Measurements from ENCODE around the gene MC3R.

MC3R gene

DNA sequence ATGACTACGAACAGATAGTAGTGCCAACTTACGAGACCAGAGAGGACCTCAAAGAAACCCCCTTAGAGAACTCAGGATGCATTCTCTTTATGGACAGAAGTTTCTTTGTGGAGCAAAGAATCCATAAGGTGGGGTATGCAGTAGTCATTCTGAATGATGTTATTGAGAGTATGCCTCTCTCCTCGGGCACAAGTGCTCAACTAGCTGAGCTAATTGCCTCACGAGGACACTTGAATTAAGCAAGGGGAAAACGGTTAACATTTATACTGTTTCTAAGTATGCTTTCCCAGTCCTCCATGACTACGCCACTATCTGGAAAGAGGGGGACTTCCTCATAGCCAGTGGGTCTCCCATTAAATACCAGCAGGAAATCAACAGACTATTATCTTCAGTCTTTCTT, 25.6 kb downstream of the MC3R start:
- no peak for DNase-seq (ENCODE audit: insufficient read length, low spot score)
- TF ChIP-seq POLR2AphosphoS5 (IDR thresholded peaks at IDR 0.05; ENCODE audit: low read depth, low read length) (no peak), POU2F2 (IDR thresholded peaks at IDR 0.05; ENCODE audit: low read depth, low read length) (no peak), SPI1 (IDR thresholded peaks at IDR 0.05; ENCODE audit: low read depth, low read length) (no peak), POLR2A (IDR thresholded peaks at IDR 0.05; ENCODE audit: low read depth, low read length) (no peak), PAX5 (IDR thresholded peaks at IDR 0.05; ENCODE audit: insufficient read depth, low read length, severe bottlenecking) (no peak), TAF1 (IDR thresholded peaks at IDR 0.05; ENCODE audit: low read depth, low read length) (no peak)
- no peak for FAIRE-seq

DNA sequence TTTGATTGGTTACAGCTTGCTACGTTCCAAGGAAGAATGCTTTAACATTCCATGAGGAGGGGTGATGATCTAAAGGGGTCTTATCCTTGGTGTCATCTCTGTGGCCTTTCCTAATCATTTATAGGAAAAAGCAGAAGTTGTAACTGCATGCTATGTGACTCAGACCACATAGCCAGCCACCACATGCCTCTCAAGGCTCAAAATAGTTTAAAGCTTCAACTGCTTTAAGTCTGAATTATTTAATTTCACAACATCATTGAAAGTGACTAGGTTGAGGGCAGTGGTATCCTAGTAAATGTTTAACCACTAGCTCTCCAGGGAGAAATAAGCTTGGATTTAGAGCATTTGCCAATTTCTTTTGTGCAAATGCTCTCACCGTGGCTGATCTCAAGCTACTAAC, 29.7 kb downstream of the MC3R start:
- DNase-seq (ENCODE audit: insufficient read length, low spot score): no peak
- no peak for TF ChIP-seq POU2F2 (IDR thresholded peaks at IDR 0.05; ENCODE audit: low read depth, low read length)
- TF ChIP-seq POLR2A (IDR thresholded peaks at IDR 0.05; ENCODE audit: low read depth, low read length): no peak
- TF ChIP-seq TAF1 (IDR thresholded peaks at IDR 0.05; ENCODE audit: low read depth, low read length): no peak
- no peak for TF ChIP-seq SPI1 (IDR thresholded peaks at IDR 0.05; ENCODE audit: low read depth, low read length)
- TF ChIP-seq POLR2AphosphoS5 (IDR thresholded peaks at IDR 0.05; ENCODE audit: low read depth, low read length): no peak
- TF ChIP-seq PAX5 (IDR thresholded peaks at IDR 0.05; ENCODE audit: insufficient read depth, low read length, severe bottlenecking): no peak
- FAIRE-seq: no peak

GRCh38 chr20:56285496-56285895, 37.0 kb downstream of the MC3R start:
- no peak for FAIRE-seq
- TF ChIP-seq POLR2A (IDR thresholded peaks at IDR 0.05; ENCODE audit: low read depth, low read length) (no peak), POLR2AphosphoS5 (IDR thresholded peaks at IDR 0.05; ENCODE audit: low read depth, low read length) (no peak), SPI1 (IDR thresholded peaks at IDR 0.05; ENCODE audit: low read depth, low read length) (no peak), TAF1 (IDR thresholded peaks at IDR 0.05; ENCODE audit: low read depth, low read length) (no peak), POU2F2 (IDR thresholded peaks at IDR 0.05; ENCODE audit: low read depth, low read length) (no peak), PAX5 (IDR thresholded peaks at IDR 0.05; ENCODE audit: insufficient read depth, low read length, severe bottlenecking) (no peak)
- no peak for DNase-seq (ENCODE audit: insufficient read length, low spot score)

DNA sequence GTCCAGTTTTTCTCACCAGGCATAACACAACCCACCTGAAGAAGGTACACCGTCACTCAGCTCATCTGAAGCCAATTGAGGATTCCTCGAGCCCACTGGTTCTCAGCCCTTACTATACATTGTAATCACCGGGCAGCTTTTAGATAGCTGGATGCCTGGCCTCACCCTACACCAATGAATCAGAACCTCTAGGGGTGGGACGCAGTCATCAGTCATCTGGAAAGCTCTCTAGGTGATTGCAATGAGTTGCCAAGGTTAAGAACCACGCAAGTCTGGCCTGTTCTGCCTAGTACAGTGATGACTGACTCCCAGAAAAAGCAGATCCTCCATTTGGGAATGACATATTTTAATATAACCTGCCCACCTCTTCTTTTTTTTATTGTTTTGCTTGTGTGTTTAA, 41.1 kb downstream of the MC3R start:
- FAIRE-seq: no peak

GRCh38 chr20:56299362-56299761, 50.8 kb downstream of the MC3R start:
- FAIRE-seq (no peak), DNase-seq (ENCODE audit: insufficient read length, low spot score) (no peak)
- TF ChIP-seq POLR2AphosphoS5 (IDR thresholded peaks at IDR 0.05; ENCODE audit: low read depth, low read length) (no peak), TAF1 (IDR thresholded peaks at IDR 0.05; ENCODE audit: low read depth, low read length) (no peak), POU2F2 (IDR thresholded peaks at IDR 0.05; ENCODE audit: low read depth, low read length) (no peak), PAX5 (IDR thresholded peaks at IDR 0.05; ENCODE audit: insufficient read depth, low read length, severe bottlenecking) (no peak), POLR2A (IDR thresholded peaks at IDR 0.05; ENCODE audit: low read depth, low read length) (no peak), SPI1 (IDR thresholded peaks at IDR 0.05; ENCODE audit: low read depth, low read length) (no peak)

More for the DNA sequence above, 41.1 kb downstream of the MC3R start:
- TF ChIP-seq PAX5 (IDR thresholded peaks at IDR 0.05; ENCODE audit: insufficient read depth, low read length, severe bottlenecking) (no peak), SPI1 (IDR thresholded peaks at IDR 0.05; ENCODE audit: low read depth, low read length) (no peak), POLR2A (IDR thresholded peaks at IDR 0.05; ENCODE audit: low read depth, low read length) (no peak)
- DNase-seq (ENCODE audit: insufficient read length, low spot score): no peak
